ENCODE data around the gene OR2H1. TPM values are rescaled to one million over a fixed set of nuclear protein-coding genes. Genes with fewer than 3 reads are reported as not detected.

The OR2H1 gene
- polyA plus RNA-seq, 1 experiment, result not detected

DNA sequence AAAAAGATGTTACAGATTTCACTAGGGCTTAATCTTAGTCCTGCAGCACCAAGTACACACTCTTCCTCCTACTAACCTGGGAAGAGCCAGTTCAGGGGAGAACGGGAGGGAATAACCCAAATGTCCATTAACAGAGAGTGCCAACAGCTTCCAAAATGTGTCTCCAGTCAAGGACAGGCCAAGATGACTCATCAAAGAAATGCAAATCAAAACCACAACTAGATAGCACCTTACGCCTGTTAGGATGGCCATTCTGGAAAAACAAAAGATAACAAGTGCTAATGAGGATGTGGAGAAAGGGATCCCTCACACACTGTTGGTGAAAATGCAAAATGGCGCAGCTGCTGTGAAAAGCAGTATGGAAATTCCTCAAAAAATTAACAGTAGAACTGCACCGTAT, 34.6 kb downstream of the OR2H1 start:
- H3K4me3 ChIP-seq (ENCODE audit: low read depth, low read length), result no peak overlapping the region

DNA sequence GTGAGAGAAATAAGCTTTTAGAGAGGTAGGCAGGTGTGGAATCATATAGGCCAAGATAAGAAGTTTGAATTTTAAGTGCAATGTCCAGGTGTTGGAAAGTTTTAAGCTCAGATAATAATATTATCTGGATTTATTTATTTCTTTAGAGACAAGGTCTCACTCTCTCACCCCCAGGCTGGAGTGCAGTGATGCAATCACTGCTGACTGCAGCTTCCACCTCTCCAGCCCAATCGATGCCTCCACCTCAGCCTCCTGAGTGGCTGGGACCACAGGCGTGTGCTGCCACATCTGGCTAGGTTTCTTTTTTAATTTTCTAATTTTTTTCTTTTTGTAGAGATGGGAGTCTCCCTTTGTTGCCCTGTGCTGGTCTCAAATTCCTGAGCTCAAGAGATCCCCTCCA, 36.3 kb downstream of the OR2H1 start:
- no peak for DNase-seq (ENCODE audit: low read depth)
- Histone ChIP-seq H3K4me3 (ENCODE audit: low read depth, low read length) (no peak overlapping the region), H3K36me3 (ENCODE audit: control insufficient read depth, insufficient read depth, low read length) (no peaks in the 10 kb centered on the region), H3K27me3 (ENCODE audit: control insufficient read depth, insufficient read depth, low read length) (no peaks in the 10 kb centered on the region)
- CTCF ChIA-PET, result no interaction called here
- POLR2A ChIA-PET, result no interaction called here
- TF ChIP-seq, protein P1, sequence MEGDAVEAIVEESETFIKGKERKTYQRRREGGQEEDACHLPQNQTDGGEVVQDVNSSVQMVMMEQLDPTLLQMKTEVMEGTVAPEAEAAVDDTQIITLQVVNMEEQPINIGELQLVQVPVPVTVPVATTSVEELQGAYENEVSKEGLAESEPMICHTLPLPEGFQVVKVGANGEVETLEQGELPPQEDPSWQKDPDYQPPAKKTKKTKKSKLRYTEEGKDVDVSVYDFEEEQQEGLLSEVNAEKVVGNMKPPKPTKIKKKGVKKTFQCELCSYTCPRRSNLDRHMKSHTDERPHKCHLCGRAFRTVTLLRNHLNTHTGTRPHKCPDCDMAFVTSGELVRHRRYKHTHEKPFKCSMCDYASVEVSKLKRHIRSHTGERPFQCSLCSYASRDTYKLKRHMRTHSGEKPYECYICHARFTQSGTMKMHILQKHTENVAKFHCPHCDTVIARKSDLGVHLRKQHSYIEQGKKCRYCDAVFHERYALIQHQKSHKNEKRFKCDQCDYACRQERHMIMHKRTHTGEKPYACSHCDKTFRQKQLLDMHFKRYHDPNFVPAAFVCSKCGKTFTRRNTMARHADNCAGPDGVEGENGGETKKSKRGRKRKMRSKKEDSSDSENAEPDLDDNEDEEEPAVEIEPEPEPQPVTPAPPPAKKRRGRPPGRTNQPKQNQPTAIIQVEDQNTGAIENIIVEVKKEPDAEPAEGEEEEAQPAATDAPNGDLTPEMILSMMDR (IDR thresholded peaks at IDR 0.05; ENCODE audit: insufficient read depth, low read depth, low read length), result no peak

More for the DNA sequence above, 34.6 kb downstream of the OR2H1 start:
- Histone ChIP-seq H3K36me3 (ENCODE audit: control insufficient read depth, insufficient read depth, low read length) (no peaks in the 10 kb centered on the region), H3K27me3 (ENCODE audit: control insufficient read depth, insufficient read depth, low read length) (no peaks in the 10 kb centered on the region)
- no peak for DNase-seq (ENCODE audit: low read depth)
- POLR2A ChIA-PET, result no interaction called here
- TF ChIP-seq, protein P1 (IDR thresholded peaks at IDR 0.05; ENCODE audit: insufficient read depth, low read depth, low read length), result no peak
- CTCF ChIA-PET, result no interaction called here

DNA sequence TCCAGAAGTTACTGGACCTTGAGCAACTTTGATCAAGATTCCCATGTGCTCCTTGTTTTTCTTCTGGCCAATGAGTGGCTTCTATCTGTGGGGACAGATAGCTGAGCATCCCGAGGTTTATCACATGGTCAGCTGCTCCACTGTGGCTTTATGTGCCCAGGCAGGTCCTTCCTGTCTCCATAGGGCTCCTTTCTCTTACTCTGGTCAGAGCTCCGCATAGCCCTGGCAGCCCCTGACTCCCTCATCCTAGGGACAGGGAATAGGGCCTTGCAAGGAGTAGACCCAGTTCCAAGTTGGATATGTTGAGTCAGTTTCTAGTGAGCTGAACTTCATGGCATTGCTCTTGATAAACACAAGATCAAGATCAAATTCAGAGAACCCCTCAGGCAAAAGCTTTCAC, 37.2 kb downstream of the OR2H1 start:
- no peak for DNase-seq (ENCODE audit: low read depth)
- Histone ChIP-seq H3K36me3 (ENCODE audit: control insufficient read depth, insufficient read depth, low read length) (no peaks in the 10 kb centered on the region), H3K27me3 (ENCODE audit: control insufficient read depth, insufficient read depth, low read length) (no peaks in the 10 kb centered on the region), H3K4me3 (ENCODE audit: low read depth, low read length) (no peak overlapping the region)
- ChIA-PET CTCF (no interaction called here), POLR2A (no interaction called here)
- TF ChIP-seq, protein P1 (IDR thresholded peaks at IDR 0.05; ENCODE audit: insufficient read depth, low read depth, low read length), result no peak

DNA sequence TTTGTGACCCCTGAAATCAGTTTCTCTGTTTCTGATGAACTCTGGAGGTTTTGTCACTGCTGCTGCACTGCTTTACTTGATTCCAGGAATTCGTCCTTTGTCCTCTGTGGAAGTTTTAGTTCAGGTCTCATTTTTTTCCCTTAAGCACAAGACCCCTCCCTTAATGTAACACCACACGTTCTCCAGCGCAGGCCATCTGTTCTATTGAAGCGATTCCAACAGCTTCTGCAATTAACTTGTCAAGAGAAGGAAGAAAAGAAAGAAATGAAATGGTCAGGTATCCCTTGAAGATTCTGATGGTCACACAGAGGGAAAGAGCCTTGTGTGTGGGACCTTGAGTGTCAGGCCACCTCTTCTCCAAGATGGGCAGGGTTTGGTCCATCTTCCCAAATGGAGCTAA, 38.6 kb downstream of the OR2H1 start:
- ChIA-PET CTCF (no interaction called here), POLR2A (no interaction called here)
- no peak for DNase-seq (ENCODE audit: low read depth)
- H3K27me3 ChIP-seq (ENCODE audit: control insufficient read depth, insufficient read depth, low read length), result no peaks in the 10 kb centered on the region
- no peaks in the 10 kb centered on the region for H3K36me3 ChIP-seq (ENCODE audit: control insufficient read depth, insufficient read depth, low read length)
- no peak overlapping the region for H3K4me3 ChIP-seq (ENCODE audit: low read depth, low read length)
- TF ChIP-seq, protein P1 (IDR thresholded peaks at IDR 0.05; ENCODE audit: insufficient read depth, low read depth, low read length), result no peak

DNA sequence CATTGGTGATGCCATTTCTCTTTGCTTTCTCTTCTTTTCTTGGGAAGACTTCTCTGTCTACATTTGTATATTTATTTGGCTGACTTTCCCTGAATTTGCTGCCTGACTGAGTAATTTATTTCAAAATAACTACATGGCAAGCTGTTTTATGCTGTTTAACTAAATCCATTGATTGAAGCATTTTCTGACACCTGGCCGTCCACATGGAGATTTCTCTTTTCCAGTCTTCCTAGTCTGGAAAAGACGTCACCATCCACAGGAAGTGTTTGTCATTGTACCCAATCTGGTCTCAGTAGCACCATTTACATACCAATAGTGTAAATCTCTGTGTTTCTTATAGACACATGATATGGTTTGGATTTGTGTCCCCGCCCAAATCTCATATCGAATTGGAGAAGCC, 40.0 kb downstream of the OR2H1 start:
- Histone ChIP-seq H3K27me3 (ENCODE audit: control insufficient read depth, insufficient read depth, low read length) (no peaks in the 10 kb centered on the region), H3K4me3 (ENCODE audit: low read depth, low read length) (no peak overlapping the region), H3K36me3 (ENCODE audit: control insufficient read depth, insufficient read depth, low read length) (no peaks in the 10 kb centered on the region)
- no peak for DNase-seq (ENCODE audit: low read depth)
- ChIA-PET POLR2A (no interaction called here), CTCF (no interaction called here)
- TF ChIP-seq, protein P1 (IDR thresholded peaks at IDR 0.05; ENCODE audit: insufficient read depth, low read depth, low read length), result no peak
